Anterior cingulate cortex (tissue), 58 donors: ENCODE results near the gene CD2AP.
"Not testable (repeated sequence)": the region's sequence is repeated elsewhere in the genome, so short reads cannot be mapped to it uniquely, and the experiment has no call there.

ENCODE experiments used
- DNase-seq, 58 donors: peaks; one replicate each; lab custom pipeline; 2025; lab: John Stamatoyannopoulos, UW

CD2AP gene

GRCh38 chr6:47630587-47630986, 153.0 kb downstream of the CD2AP start:
- DNase-seq, result no peak

- peak in 5 of 58 donors; percentile 4 to 23 (median 11) for DNase-seq
Observed at GRCh38 chr6:47631269-47631772, 153.7 kb downstream of the CD2AP start.

GRCh38 chr6:47631797-47632196, 154.2 kb downstream of the CD2AP start:
- DNase-seq, result no peak

GRCh38 chr6:47633141-47633540, 155.6 kb downstream of the CD2AP start:
- DNase-seq, result no peak

GRCh38 chr6:47634210-47635047, 156.8 kb downstream of the CD2AP start:
- DNase-seq, result no peak

- no peak for DNase-seq
Observed at GRCh38 chr6:47646689-47647088, 169.1 kb downstream of the CD2AP start.

- DNase-seq, result no peak
Observed at GRCh38 chr6:47647188-47647587, 169.6 kb downstream of the CD2AP start.

- DNase-seq, result not testable (repeated sequence)
Observed at GRCh38 chr6:47647626-47648025, 170.0 kb downstream of the CD2AP start.

- no peak for DNase-seq
Observed at GRCh38 chr6:47648031-47648430, 170.4 kb downstream of the CD2AP start.

- no peak for DNase-seq
Observed at GRCh38 chr6:47650553-47651432, 173.2 kb downstream of the CD2AP start.

GRCh38 chr6:47651505-47651944, 173.9 kb downstream of the CD2AP start:
- DNase-seq, result no peak

- DNase-seq, result no peak
Observed at GRCh38 chr6:47653706-47654105, 176.1 kb downstream of the CD2AP start.

GRCh38 chr6:47654255-47654654, 176.7 kb downstream of the CD2AP start:
- DNase-seq, result no peak

- DNase-seq, result no peak
Observed at GRCh38 chr6:47655719-47656595, 178.4 kb downstream of the CD2AP start.

- DNase-seq, result no peak
Observed at GRCh38 chr6:47661960-47662359, 184.4 kb downstream of the CD2AP start.

- DNase-seq, result no peak
Observed at GRCh38 chr6:47663462-47664216, 186.1 kb downstream of the CD2AP start.

GRCh38 chr6:47665112-47665511, 187.5 kb downstream of the CD2AP start:
- DNase-seq, result no peak

GRCh38 chr6:47669684-47670513, 192.3 kb downstream of the CD2AP start:
- no peak for DNase-seq

- DNase-seq, result no peak
Observed at GRCh38 chr6:47670851-47671250, 193.3 kb downstream of the CD2AP start.
